NCI-H1694 (cell line): ENCODE data around the gene OR5AL1.
"Not testable (repeated sequence)": the region's sequence is repeated elsewhere in the genome, so short reads cannot be mapped to it uniquely, and the experiment has no call there.

ENCODE experiments used
- DNase-seq: peaks from one replicate; lab custom pipeline; 2025; lab: John Stamatoyannopoulos, UW

OR5AL1 gene

GRCh38 chr11:56412396-56412795 lies at the start of gene OR5AL1:
TSS of gene OR5AL1 (plus strand) at chr11:56412696.
- DNase-seq = no peak

- no peak for DNase-seq
Observed at GRCh38 chr11:56375324-56375723, 37.2 kb upstream of the OR5AL1 start, which contains the start of gene OR8U1. TSS of gene OR8U1 (plus strand) at chr11:56375624. CDS start at chr11:56375624, 0 bp downstream.

- DNase-seq = no peak
Observed at GRCh38 chr11:56380120-56380519, 32.4 kb upstream of the OR5AL1 start.

GRCh38 chr11:56394381-56394780 lies 18.1 kb upstream of the OR5AL1 start:
- no peak for DNase-seq

- DNase-seq = no peak
Observed at GRCh38 chr11:56396047-56396446, 16.4 kb upstream of the OR5AL1 start.

GRCh38 chr11:56401858-56402461 lies 10.5 kb upstream of the OR5AL1 start:
- not testable (repeated sequence) for DNase-seq

GRCh38 chr11:56404393-56404792 lies 8.1 kb upstream of the OR5AL1 start:
- no peak for DNase-seq

GRCh38 chr11:56410801-56411200 lies 1.7 kb upstream of the OR5AL1 start:
- DNase-seq = no peak

- DNase-seq = no peak
Observed at GRCh38 chr11:56453521-56453920, 41.0 kb downstream of the OR5AL1 start.

GRCh38 chr11:56457076-56457475 lies 44.6 kb downstream of the OR5AL1 start:
- no peak for DNase-seq
